HL-60 (cell line): ENCODE data around the gene SH3RF1.
A peak's percentile ranks its signal among the peaks of the same experiment; 100 is the strongest.

ENCODE experiments used
- DNase-seq, 2 experiments: peaks; one replicate each; pipeline ENCODE4 v3.0.0-alpha.2; 2010 to 2020; ENCODE audit warnings: low read depth in 1 of 2, low spot score in 1 of 2
- H3K27ac ChIP-seq: fragments of 250-450 bp; sonication (Bioruptor Pico); replicated peaks from 2 replicates; pipeline ENCODE4 v1.5.1; 2020; ENCODE audit warnings: mild to moderate bottlenecking, moderate library complexity
- H3K27me3 ChIP-seq: fragments of 250-450 bp; sonication (Bioruptor Pico); 2 replicates; pipeline ENCODE4 v1.5.1; 2021; ENCODE audit warnings: mild to moderate bottlenecking, moderate library complexity; ENCODE audit not compliant: insufficient read depth, poor library complexity, severe bottlenecking
- H3K4me3 ChIP-seq: replicated peaks from 2 replicates; pipeline ENCODE4 v1.5.1; 2011; ENCODE audit warnings: mild to moderate bottlenecking, control low read depth, low read length; ENCODE audit not compliant: insufficient read depth
- GABPA ChIP-seq: IDR thresholded peaks from 2 replicates; pipeline ENCODE4 v1.6.1; 2012; ENCODE audit warnings: low read depth
- POLR2AphosphoS5 ChIP-seq: IDR thresholded peaks from 2 replicates; pipeline ENCODE4 v1.6.1; 2012; ENCODE audit warnings: low read depth
- SPI1 ChIP-seq: IDR thresholded peaks from 2 replicates; pipeline ENCODE4 v1.6.1; 2012; ENCODE audit warnings: low read depth, mild to moderate bottlenecking, borderline replicate concordance
- TF ChIP-seq, protein P1 (sequence below): IDR thresholded peaks from 2 replicates; pipeline ENCODE4 v1.6.1; 2012; ENCODE audit warnings: low read depth; ENCODE audit not compliant: insufficient replicate concordance
- TF ChIP-seq, protein P2 (sequence below): IDR thresholded peaks from one replicate; pipeline ENCODE4 v1.5.1; 2011; ENCODE audit warnings: low read length, control low read depth, inconsistent platforms; ENCODE audit not compliant: insufficient read depth

Gene SH3RF1

DNA sequence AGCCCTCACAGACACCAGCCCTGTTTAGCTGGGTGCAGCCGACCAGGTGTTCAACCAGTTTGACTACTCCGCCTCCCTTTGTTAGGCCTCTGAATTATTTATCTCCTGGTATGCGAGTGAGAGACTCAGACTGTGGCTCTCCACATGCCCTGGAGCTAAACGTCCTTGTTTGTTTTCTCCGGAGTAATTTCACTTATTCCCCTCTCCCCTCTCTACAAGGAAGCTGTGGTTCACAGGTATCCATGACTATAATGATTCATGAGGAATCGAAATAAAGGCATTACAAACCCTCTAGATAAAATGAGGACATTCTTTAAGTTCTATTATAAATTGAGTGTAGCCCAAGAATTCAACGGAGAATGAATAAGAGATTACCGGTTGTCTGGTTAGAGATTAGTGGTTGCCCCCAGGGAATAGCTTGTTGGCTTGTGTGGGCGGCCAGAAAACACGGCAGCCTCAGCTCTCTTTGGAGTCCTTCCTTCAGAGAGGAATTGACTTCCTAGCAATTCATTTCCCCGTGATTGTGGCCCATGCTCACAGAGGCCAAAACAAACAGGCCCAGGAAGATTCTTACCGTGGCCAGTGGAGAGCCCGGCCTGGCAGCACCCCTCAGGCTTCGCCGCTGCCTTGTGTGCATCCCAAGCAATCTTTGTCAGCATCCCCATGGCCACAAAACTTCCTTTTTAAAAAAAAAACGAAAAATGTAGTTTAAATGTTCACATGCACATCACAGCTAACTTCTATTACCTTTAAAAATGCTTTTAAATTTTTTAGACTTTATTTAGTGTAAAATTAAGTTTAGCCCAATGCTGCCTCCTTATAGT, 200.5 kb downstream of the SH3RF1 start:
- Histone ChIP-seq H3K27ac (no peak overlapping the region), H3K4me3 (no peak overlapping the region), H3K27me3 (no peaks in the 10 kb centered on the region)
- no peak for DNase-seq
- TF ChIP-seq, protein P1, sequence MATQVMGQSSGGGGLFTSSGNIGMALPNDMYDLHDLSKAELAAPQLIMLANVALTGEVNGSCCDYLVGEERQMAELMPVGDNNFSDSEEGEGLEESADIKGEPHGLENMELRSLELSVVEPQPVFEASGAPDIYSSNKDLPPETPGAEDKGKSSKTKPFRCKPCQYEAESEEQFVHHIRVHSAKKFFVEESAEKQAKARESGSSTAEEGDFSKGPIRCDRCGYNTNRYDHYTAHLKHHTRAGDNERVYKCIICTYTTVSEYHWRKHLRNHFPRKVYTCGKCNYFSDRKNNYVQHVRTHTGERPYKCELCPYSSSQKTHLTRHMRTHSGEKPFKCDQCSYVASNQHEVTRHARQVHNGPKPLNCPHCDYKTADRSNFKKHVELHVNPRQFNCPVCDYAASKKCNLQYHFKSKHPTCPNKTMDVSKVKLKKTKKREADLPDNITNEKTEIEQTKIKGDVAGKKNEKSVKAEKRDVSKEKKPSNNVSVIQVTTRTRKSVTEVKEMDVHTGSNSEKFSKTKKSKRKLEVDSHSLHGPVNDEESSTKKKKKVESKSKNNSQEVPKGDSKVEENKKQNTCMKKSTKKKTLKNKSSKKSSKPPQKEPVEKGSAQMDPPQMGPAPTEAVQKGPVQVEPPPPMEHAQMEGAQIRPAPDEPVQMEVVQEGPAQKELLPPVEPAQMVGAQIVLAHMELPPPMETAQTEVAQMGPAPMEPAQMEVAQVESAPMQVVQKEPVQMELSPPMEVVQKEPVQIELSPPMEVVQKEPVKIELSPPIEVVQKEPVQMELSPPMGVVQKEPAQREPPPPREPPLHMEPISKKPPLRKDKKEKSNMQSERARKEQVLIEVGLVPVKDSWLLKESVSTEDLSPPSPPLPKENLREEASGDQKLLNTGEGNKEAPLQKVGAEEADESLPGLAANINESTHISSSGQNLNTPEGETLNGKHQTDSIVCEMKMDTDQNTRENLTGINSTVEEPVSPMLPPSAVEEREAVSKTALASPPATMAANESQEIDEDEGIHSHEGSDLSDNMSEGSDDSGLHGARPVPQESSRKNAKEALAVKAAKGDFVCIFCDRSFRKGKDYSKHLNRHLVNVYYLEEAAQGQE = no peak
- TF ChIP-seq SPI1 (no peak), POLR2AphosphoS5 (no peak), GABPA (no peak)
- TF ChIP-seq, protein P2, sequence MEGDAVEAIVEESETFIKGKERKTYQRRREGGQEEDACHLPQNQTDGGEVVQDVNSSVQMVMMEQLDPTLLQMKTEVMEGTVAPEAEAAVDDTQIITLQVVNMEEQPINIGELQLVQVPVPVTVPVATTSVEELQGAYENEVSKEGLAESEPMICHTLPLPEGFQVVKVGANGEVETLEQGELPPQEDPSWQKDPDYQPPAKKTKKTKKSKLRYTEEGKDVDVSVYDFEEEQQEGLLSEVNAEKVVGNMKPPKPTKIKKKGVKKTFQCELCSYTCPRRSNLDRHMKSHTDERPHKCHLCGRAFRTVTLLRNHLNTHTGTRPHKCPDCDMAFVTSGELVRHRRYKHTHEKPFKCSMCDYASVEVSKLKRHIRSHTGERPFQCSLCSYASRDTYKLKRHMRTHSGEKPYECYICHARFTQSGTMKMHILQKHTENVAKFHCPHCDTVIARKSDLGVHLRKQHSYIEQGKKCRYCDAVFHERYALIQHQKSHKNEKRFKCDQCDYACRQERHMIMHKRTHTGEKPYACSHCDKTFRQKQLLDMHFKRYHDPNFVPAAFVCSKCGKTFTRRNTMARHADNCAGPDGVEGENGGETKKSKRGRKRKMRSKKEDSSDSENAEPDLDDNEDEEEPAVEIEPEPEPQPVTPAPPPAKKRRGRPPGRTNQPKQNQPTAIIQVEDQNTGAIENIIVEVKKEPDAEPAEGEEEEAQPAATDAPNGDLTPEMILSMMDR = no peak

DNA sequence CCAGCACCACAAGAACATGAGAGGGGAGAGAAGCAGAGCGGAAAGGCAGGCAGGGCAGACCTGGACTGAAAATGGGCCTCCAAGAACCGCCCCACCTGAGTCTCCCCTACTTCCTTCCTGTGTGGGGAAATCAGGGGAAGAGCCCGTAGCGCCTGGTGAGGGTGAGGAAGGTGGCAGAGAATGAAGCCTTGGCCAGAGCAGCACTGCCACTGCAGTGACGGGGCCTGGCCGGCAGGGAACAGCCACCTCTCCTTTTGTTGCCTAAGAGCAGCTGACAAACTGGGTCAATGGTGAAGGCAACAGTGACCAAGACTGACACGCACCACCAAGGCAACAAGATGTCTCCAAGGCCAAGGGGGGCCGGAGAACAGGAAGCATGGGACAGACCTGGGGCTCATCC, 202.3 kb downstream of the SH3RF1 start:
- no peak overlapping the region for H3K27ac ChIP-seq

DNA sequence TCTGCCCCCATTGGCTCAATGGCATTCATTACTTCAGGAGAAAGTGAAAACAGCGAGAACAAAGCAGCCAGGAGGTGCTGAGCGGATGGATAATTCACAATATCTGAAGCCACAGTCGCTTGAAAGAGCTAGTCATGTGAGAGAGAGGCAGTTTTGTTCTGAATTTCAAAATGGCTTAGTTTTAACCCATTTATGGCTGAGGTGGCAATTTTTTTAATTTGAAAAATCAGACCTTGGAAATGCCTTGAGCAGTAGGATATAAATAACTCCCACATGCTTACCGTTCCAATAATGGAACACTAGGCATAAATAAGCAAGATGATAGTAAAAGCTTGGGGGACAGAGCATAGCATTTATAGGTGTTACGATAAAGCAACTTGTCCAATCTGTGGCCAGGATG, 203.8 kb downstream of the SH3RF1 start:
- TF ChIP-seq, protein P1 = no peak
- no peak for TF ChIP-seq POLR2AphosphoS5
- TF ChIP-seq, protein P2 = no peak
- no peak for TF ChIP-seq GABPA
- TF ChIP-seq SPI1 = no peak
- H3K27ac ChIP-seq = no peak overlapping the region

More for the DNA sequence above, 202.3 kb downstream of the SH3RF1 start:
- H3K4me3 ChIP-seq = no peak overlapping the region
- TF ChIP-seq POLR2AphosphoS5 (no peak), SPI1 (no peak)
- TF ChIP-seq, protein P2 = peak; percentile 42
- DNase-seq = peak in 1 of 2 experiments; percentile 25
- H3K27me3 ChIP-seq = no peaks in the 10 kb centered on the region

More for the DNA sequence above, 203.8 kb downstream of the SH3RF1 start:
- no peak for DNase-seq
- Histone ChIP-seq H3K27me3 (no peaks in the 10 kb centered on the region), H3K4me3 (no peak overlapping the region)
